HG03469 (cell line): ENCODE data around the gene LRRC4C.

Experiments used
- ATAC-seq: cut with Tn5 transposase; IDR thresholded peaks from one replicate; pipeline ENCODE4 v1.9.1; 2021; ENCODE audit warnings: mild to moderate bottlenecking, moderate library complexity, moderate number of reproducible peaks; ENCODE audit not compliant: unreplicated experiment

The LRRC4C gene

DNA sequence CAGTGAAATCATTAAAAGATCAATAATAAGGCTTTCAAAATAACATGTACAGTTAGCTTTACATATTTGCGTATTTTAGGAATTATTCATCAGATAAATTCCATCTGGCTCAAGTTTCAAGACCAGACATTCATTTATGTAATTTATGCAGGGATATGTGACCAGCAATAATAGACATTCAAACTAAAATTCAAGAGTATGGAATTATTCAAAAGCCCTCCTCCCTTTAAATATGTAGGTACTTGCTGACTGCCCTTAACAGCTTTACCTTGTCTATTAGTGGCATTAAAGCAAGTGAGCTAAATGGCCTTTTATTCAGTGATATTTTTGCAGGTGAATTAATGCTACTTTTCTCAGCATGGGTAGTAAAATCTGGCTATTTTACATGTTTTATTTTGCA lies 126.1 kb downstream of the LRRC4C start:
- no peak for ATAC-seq

DNA sequence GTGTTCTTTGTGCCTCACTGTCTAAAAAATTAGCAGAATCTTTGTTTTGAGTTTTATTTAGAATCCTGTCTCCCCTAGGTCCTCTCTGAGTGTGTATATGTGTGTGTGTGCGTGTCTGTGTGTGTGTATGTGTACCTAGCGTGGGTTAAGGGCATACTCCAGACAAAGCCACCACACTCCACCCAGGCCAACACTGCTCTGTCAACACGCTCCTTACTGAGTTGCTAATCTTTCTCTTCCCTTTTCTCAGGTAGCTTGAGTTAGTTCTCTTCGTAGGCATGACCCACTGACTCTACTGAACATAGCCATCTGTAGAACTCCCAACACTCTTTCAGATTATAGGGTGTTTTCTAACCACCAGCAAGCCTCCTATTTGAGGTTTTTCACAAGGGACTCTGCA lies 131.1 kb downstream of the LRRC4C start:
- ATAC-seq, result no peak

DNA sequence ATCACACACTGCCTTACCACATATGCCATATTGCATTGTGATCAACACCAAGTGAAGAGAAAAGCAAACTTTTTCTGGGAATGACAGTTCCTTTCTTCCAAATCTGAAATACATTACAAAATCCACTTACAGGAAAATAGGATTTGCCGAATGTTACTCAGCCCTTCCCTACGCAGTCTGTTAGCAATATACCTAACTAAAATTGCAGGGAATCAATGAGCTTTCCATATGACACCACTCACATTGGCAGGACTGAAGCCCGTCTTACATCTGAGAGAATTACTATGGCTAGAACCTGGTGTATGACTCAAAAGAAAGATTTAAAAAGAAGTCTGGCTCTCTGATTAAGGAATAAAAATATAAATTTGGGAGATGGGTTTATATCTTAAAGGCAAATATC lies 136.0 kb downstream of the LRRC4C start:
- ATAC-seq, result no peak

DNA sequence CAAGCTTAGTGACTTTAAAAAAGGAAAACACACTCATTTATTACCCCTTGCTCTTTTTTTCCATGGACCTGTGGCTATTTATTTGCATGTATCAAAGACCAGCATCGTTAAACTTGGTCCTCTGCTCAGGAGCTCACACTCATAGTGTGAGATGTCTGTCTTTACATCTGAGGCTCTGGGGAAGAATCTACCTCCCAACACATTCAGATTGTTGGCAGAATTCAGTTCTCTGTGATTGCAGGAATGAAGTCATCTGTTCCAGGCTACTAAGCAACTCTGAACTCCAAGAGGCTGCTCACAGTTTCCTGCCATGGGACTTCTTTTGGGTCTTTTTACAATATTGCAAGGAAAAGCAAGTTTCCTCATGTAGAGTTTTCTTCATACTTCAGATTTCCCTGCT lies 138.8 kb downstream of the LRRC4C start:
- ATAC-seq, result peak; percentile 42

DNA sequence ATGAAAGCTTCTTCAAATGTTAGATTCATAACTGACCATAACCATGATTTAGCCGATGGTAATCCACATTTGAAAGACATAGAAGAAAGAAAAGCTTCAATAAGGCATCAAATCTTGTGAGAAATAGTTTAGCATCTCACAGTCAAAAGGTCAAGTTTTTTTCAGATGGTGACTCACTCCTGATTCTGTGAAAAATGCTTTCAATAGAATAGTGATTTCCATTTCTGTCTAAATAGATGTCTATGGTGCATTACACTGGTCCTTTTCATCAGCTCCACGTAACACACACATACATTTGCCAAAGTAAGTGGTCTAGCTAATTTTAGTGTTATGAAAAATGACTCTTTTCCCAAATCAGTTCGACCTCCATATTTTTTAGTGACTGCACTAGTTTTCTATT lies 139.2 kb downstream of the LRRC4C start:
- ATAC-seq, result peak; percentile 44

DNA sequence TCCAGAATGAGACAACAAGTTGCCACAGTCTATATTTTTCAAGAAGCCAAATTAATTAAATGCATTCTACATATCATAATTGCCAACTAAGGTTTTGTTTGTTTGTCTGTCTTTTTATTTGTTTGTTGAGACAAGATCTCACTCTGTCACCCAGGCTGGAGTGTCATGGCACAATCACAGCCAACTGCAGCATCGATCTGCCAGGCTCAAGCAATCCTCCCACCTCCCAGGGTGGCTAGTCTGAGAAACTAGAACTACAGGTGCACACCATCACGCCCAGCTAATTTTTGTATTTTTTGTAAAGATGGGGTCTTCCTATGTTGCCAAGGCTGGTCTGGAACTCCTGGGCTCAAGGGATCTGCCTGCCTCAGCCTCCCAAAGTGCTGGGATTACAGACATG lies 140.0 kb downstream of the LRRC4C start:
- ATAC-seq, result no peak

DNA sequence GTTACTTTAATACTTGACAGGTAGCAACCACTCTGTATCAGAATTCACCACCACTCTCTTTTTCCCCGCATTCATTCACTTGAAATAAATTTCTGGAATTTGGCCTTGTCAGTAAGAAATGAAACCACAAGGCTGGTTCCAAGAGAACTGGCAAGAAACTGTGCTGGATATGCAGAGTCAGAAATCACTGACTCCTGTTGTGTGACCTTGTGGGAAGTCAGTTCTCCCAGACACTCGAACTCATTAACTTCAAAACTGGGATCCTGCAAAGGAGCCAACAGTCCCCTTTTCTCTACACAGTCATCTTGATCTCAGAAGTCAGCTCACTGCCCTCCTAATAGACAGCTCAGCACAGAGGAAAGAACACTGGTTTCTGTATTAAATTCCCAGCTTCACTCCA lies 142.7 kb downstream of the LRRC4C start:
- ATAC-seq, result no peak

DNA sequence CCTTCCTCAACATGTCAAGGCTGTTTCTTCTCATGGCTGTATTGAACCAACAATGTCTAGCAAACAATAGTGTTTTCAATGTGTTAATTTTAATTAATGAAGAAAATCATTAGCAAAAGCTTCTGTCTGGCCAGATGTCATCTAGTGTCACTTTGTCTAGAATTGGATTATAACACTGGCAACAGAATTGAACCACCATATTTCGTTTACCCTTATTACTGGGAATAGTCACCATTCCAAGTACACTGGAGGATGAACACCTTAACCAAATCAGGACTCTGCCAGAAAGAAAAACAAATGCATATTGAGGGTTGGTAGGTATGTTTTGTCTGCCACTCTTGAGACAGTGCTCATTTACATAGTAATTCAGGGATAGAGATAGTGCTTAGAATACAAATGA lies 146.2 kb downstream of the LRRC4C start:
- ATAC-seq, result no peak

DNA sequence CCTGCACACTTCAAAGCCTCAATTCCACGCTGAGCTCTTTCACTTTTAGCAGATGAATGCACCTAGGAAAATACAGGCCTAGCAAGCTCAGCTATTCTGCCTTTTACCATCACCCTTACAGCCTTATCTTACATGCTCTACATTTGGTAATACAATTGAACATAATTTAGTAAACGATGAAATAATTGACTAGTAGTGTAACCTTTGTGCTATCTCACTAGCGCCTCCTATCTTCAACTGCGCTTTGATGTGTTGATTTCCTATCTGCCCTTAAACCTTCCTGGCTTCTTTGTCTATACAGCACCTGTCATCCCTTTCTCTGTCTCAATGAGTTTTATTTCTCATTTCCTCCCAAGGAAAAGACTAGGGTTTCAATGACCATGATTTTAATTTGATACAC lies 149.7 kb downstream of the LRRC4C start:
- peak; percentile 9 for ATAC-seq

DNA sequence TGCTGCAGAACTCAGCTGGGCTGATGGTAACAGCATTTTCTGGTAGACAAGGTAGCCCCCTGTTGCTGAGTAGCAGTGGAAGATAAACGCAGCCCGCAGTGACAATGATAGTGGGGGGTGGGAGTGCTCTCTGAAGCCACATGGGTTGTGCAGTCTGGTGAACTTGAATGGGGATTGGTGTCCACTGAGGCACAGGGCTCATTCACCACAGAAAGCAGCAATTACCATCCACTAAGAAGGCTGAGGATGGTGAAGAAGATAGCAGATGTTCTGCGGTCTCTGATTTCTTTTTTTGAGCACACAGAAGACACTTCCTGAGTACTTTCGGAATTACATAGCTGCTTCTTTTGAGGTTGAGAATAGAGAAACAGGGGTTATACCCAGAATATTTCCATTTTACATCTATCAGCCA lies 150.3 kb downstream of the LRRC4C start:
- peak; percentile 85 for ATAC-seq

DNA sequence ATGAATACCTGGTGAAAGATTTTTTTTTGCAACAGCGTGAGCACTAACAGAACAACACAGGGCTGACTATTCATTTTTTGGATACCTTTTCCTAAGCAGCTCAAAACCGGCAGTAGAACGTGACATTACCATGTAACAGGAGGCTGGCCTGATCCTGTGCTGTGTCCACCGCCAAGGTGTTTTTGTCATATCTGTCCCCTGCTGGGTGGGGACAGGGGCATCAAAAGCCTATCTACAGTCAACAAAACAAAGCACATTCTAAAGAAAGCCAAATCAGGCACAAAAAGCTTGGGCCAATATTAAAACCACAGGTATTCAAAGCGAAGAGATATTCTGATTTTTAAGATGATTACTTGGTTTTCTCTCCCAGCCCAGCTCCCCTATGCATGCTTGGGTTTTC lies 151.2 kb downstream of the LRRC4C start:
- no peak for ATAC-seq

DNA sequence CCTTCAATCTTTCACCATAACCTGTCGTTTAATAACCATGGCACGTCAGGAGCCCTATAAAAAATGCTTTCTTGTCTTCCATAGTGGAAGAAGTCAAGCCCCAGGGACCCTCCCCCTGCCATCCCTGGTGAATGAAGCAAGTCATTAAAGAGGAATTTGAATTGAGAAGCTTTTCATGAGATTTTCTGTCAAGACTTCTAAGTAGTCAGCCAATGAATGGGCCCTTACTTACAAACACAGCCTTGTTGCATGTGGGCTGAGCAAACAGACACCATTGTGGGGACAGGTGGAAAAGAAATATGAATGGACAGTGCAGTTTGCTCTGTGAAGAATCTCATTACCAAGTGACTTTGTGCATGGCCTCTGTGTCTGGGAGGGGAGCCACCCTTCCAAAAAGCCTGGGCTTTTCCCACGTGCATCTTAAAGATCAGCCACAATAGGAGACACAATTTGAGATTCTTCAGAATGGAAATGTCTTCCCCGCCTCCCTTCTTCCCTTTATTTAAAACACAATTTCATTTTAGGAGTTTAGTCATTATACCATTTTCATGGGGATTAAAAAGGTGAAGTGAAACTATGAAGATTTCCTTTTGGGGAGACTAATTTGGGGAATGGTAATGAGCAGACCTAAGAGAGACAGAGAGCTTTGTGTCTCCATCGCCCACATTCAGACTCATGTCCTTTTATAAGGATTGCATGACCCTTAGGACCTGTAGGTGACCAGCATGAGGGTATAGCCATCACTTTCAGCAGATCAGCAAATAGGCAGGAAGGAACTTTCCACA lies 152.0 kb downstream of the LRRC4C start:
- ATAC-seq, result no peak

DNA sequence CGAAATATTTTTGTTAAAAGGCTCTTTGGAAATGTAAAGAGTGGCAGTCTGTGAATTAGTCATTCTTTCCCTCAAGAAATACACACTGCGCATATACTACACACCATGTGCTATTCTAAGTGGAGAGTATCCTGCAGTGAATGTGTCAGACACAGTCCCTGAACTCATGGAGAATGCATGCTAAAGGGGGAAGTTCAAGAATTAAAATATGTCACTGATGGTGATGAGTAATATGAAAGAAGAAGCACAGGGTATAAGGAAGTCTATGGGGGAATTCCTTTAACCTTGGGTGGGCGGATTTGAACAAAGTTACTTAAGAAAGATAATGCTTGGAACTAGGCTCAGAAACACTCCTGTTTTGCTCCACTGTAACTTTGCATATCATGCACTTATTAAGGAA lies 153.0 kb downstream of the LRRC4C start:
- peak; percentile 30 for ATAC-seq

DNA sequence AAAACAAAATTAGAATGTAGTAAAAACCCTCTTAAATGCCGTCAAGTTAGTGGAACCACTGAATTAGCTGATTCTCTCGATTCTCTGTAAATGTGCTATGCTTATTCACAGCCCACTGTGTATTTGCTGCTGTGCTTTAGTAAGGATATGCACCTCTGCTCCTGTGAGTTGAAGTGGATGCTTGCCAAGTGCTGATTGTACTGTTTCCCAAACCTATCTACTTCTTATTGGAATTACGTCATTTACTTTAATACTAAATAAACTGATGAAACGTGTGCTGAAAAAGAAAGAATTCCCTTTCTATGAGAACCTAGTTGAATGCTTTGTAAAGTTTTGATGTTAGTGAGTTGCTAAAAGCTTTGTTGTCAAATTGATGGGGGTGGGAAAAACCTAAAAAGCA lies 158.4 kb downstream of the LRRC4C start:
- no peak for ATAC-seq

DNA sequence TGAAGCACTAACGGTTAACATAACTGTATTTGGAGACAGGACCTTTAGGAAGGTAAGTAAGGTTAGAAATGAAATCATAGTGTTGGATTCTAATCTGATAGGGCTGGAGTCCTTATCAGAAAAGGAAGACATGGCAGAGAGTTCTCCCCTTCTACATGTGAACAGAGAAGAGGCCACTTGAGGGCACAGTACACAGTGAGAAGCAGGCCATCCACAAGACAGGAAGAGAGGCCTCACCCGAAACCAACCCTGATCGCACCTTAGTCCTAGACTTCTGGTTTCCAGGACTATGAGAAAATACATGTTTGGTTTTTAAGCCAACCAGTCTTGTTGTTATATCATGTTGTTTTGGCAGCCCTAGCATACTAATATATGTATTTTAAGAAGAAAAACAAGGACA lies 170.0 kb downstream of the LRRC4C start:
- ATAC-seq, result peak; percentile 86

DNA sequence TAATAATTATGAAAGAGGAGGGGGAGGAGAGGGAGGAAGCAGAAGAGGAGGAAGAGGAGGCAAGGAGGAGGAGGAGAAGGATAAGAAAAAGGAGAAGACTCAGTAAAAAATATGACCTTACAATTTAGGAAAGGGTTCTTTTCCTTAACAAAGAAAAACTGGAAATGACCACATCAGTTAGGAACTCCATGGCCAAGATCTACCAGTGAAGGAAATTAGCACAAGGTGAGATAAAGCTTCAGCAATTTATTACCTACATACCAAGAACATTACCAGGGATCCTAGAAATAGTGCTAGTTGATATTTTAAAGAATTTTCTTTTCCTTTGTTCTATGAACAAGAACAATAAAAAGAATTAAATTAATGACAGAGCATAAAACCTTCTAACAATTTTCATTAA lies 172.7 kb downstream of the LRRC4C start:
- ATAC-seq, result no peak

DNA sequence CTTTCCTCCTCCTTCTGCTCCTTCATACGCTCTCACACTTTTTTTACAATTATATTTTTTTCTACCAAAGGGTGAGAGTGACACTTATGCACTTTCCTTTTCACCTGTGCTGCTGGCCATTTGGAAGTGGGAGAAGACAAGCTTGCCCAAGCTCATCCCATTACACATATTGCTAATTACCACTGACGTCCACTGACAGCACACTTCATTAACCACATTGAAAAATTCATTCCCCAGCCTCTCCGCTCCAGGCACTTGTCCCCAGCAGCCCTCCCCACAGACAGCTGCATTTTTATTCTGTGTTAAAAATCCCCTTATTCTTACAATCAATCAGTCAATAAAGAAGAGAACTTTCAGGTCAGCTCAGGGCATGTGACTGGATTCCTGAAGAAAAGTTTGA lies 175.1 kb downstream of the LRRC4C start:
- ATAC-seq, result no peak

DNA sequence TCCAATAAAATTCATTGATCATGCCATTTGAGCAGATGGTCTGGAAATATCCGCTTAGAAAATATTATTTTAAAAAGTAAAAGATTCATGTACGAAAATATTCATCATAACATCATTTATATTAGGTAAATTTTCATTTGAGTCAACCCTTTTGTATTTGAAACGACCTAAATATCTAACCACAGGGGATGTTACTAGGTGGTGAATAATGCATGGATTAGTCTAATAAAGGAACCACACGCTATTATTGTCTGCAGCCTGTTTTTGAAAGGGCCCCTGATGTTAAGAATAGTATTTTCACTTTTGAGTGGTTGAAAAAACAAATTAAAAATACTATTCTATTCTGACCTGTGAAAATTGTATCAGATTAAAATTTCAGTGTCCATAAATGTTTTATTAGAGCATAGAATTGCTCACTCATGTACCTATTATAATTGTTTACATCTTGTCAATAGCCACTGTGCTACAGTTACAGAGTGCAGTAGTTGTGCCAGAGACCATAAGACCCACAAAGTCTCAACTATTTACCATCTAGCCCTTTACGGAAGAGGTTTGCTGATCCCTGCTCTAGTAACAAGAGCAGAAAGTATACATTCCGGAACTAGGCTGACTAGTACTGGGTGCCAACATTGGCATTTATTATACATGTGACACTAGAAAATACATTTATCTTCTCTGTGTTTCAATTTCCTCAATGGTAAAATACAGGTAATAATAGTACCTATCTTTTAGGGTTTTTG lies 176.1 kb downstream of the LRRC4C start:
- ATAC-seq, result no peak

DNA sequence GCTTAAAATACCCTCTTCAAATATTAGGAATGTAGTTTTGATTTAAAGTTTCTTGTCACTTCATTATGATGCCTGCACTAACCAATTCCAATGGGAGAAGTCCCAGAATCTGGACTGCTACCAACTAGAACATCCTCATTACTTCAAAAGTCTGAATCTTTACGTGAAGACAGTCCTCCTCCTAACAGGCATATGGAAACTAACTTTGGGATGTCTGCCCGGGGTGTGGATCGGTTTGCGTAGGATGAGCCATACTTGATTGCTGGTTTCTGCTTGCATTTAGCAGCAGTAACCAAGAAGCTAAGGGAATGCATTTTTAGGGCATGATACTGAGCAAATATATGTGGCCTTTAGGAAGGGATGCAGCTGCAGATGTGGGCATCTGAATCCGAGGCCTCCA lies 177.1 kb downstream of the LRRC4C start:
- ATAC-seq, result no peak

DNA sequence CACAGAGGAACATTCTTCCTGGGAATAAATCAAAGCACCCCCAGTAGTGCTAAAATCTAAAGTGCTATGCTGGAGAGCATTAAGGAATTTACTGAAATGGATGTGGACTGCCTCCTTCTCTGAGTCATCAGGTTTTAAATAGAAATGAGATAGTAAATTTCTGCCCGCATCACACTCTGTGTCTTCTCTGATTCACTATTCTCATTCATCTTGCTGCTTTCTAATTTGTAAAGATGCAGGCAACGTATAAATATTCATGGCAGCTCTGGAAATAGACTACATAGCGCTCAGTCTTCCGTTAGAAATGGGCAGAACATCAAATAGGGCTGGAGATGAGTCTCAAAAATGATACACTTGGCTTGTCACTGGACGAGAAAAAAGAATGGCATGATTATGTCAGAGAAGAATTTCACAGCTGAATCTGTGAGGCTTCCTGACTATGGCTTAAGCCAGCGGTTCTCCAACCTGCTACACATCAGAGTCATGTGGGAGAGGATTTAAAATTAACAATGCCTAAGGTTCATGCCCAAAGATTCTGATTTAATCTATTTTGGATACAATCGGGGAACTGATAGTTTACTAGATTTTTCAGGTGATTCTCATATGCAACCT lies 178.2 kb downstream of the LRRC4C start:
- ATAC-seq, result no peak

DNA sequence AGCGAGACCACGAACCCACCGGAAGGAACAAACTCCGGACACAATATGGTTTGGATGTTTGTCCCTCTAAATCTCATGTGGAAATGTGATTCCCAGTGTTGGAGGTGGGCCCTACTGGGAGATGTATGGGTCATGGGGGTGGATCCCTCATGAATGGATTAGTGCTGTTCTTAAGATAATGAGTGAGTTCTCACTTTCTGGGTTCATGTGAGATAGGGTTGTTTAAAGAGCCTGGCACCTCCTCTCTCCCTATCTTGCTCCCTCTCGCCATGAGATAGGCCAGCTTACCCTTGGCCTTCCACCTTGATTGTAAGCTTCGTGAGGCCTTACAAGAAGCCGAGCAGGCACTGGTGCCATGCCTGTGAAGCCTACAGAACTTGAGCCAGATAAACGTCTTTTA lies 184.6 kb downstream of the LRRC4C start:
- ATAC-seq, result no peak

DNA sequence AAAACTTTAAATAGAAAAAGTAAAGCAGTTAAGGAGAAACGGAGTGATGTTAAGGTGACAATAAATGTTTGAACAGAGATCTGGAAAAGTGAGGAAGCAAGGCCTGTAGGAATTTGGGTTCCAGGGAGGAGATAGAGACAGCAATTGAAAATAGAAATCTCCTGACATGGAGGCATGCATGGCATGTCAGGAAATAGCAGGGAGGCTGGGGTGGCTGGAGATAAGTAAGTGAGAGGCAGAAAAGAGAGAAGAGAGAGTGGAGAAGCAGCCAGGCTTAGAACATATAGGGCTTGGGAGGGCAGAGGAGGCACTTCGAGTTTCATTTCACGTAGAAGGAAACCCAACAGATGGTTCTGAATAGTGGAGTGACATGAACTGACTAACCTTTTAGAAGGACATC lies 185.5 kb downstream of the LRRC4C start:
- ATAC-seq, result no peak
